SW 1271 (cell line): ENCODE results near the gene BCL7B.
"Not testable (repeated sequence)": the region's sequence is repeated elsewhere in the genome, so short reads cannot be mapped to it uniquely, and the experiment has no call there.

Source experiments
- DNase-seq, 2 experiments: peaks; one replicate each; lab custom pipeline; 2025; lab: John Stamatoyannopoulos, UW

BCL7B gene

GRCh38 chr7:73535918-73536317, 21.6 kb downstream of the BCL7B start:
- not testable (repeated sequence) for DNase-seq

GRCh38 chr7:73533742-73534141, 23.7 kb downstream of the BCL7B start:
- no peak for DNase-seq

GRCh38 chr7:73532224-73532623, 25.3 kb downstream of the BCL7B start:
- no peak for DNase-seq

GRCh38 chr7:73530800-73531199, 26.7 kb downstream of the BCL7B start:
- DNase-seq, result no peak

GRCh38 chr7:73526896-73527821, 30.3 kb downstream of the BCL7B start:
- no peak for DNase-seq

- DNase-seq, result not testable (repeated sequence)
Measured at GRCh38 chr7:73526158-73526494, 31.4 kb downstream of the BCL7B start.

- peak; percentile 96 for DNase-seq
Measured at GRCh38 chr7:73522105-73522872, 35.2 kb downstream of the BCL7B start, which contains the start of gene BAZ1B. Gene BAZ1B, minus strand, starts transcription at chr7:73522293. Its CDS starts 360 bp downstream, at chr7:73521933.

GRCh38 chr7:73521636-73522104, 35.8 kb downstream of the BCL7B start:
- DNase-seq, result no peak

GRCh38 chr7:73520673-73521635, 36.5 kb downstream of the BCL7B start:
- DNase-seq, result no peak

GRCh38 chr7:73519867-73520672, 37.4 kb downstream of the BCL7B start:
- no peak for DNase-seq

- DNase-seq, result no peak
Measured at GRCh38 chr7:73518470-73518869, 39.0 kb downstream of the BCL7B start.

- no peak for DNase-seq
Measured at GRCh38 chr7:73517241-73517995, 40.1 kb downstream of the BCL7B start.

GRCh38 chr7:73515178-73515577, 42.3 kb downstream of the BCL7B start:
- no peak for DNase-seq

GRCh38 chr7:73512018-73512780, 45.3 kb downstream of the BCL7B start:
- DNase-seq, result no peak

GRCh38 chr7:73509463-73509862, 48.0 kb downstream of the BCL7B start:
- no peak for DNase-seq

GRCh38 chr7:73507556-73507955, 49.9 kb downstream of the BCL7B start:
- no peak for DNase-seq

- no peak for DNase-seq
Measured at GRCh38 chr7:73504920-73505319, 52.6 kb downstream of the BCL7B start.

- no peak for DNase-seq
Measured at GRCh38 chr7:73504017-73504416, 53.5 kb downstream of the BCL7B start.

GRCh38 chr7:73503229-73503628, 54.3 kb downstream of the BCL7B start:
- no peak for DNase-seq
